Upper lobe of left lung (tissue), 4 donors: ENCODE data around the gene AQP12A.

Experiments used
- CTCF ChIP-seq, 6 experiments: fragments of 450-650 bp in 4 of 6; fragments of 200-600 bp in 2 of 6; sonication (generic) in 2 of 6; IDR thresholded peaks; one replicate each; pipeline ENCODE4 v1.5.1; 2016 to 2019; ENCODE audit warnings: antibody characterized with exemption in 6 of 6
- EP300 ChIP-seq, 4 donors: sonication (generic); formaldehyde crosslinking; IDR thresholded peaks; one replicate each; pipeline ENCODE4 v1.5.1; 2017; ENCODE audit warnings: antibody characterized with exemption in 4 of 4, control low read depth in 2 of 4
- POLR2A ChIP-seq, 4 donors: fragments of 450-650 bp; IDR thresholded peaks; one replicate each; pipeline ENCODE4 v1.5.1; 2016 to 2017; ENCODE audit warnings: antibody characterized with exemption in 4 of 4, mild to moderate bottlenecking in 2 of 4
- POLR2AphosphoS5 ChIP-seq, 2 donors: sonication (generic); formaldehyde crosslinking; IDR thresholded peaks; one replicate each; pipeline ENCODE4 v1.5.1; 2017; ENCODE audit warnings: antibody characterized with exemption in 2 of 2

GRCh38 chr2:240655931-240656886 is 35.5 kb upstream of the AQP12A start:
- no peak for TF ChIP-seq CTCF (IDR thresholded peaks at IDR 0.05)
- TF ChIP-seq EP300 (IDR thresholded peaks at IDR 0.05) = no peak
- TF ChIP-seq POLR2A (IDR thresholded peaks at IDR 0.05) = no peak
- TF ChIP-seq POLR2AphosphoS5 (IDR thresholded peaks at IDR 0.05) = no peak
